Ishikawa (cell line): ENCODE measurements around the gene FXR2.

Source experiments
- CEBPB ChIP-seq: IDR thresholded peaks from 2 replicates; pipeline ENCODE4 v1.6.1; 2012
- CREB1 ChIP-seq: IDR thresholded peaks from 2 replicates; pipeline ENCODE4 v1.6.1; 2012; ENCODE audit warnings: low read depth
- EGR1 ChIP-seq: IDR thresholded peaks from 2 replicates; pipeline ENCODE4 v1.6.1; 2012
- EP300 ChIP-seq: IDR thresholded peaks from 2 replicates; pipeline ENCODE4 v1.6.1; 2012; ENCODE audit warnings: borderline replicate concordance
- FOXM1 ChIP-seq: IDR thresholded peaks from 2 replicates; pipeline ENCODE4 v1.6.1; 2012; ENCODE audit warnings: low read depth, borderline replicate concordance
- MAX ChIP-seq: IDR thresholded peaks from 2 replicates; pipeline ENCODE4 v1.6.1; 2012
- NFIC ChIP-seq: IDR thresholded peaks from 2 replicates; pipeline ENCODE4 v1.6.1; 2012
- RAD21 ChIP-seq: IDR thresholded peaks from 2 replicates; pipeline ENCODE4 v1.6.1; 2012; ENCODE audit warnings: low read depth
- REST ChIP-seq: IDR thresholded peaks from 2 replicates; pipeline ENCODE4 v1.6.1; 2012; ENCODE audit warnings: low read depth, mild to moderate bottlenecking
- TAF1 ChIP-seq: IDR thresholded peaks from 2 replicates; pipeline ENCODE4 v1.6.1; 2012; ENCODE audit warnings: low read depth, mild to moderate bottlenecking
- TCF12 ChIP-seq: IDR thresholded peaks from 2 replicates; pipeline ENCODE4 v1.6.1; 2012; ENCODE audit warnings: low read depth
- TEAD4 ChIP-seq: IDR thresholded peaks from 2 replicates; pipeline ENCODE4 v1.6.1; 2012
- USF1 ChIP-seq: IDR thresholded peaks from 2 replicates; pipeline ENCODE4 v1.6.1; 2012
- YY1 ChIP-seq: IDR thresholded peaks from 2 replicates; pipeline ENCODE4 v1.6.1; 2012; ENCODE audit warnings: low read depth
- ZBTB7A ChIP-seq: IDR thresholded peaks from 2 replicates; pipeline ENCODE4 v1.6.1; 2012; ENCODE audit warnings: low read depth

The FXR2 gene

GRCh38 chr17:7582396-7583252 lies 32.1 kb downstream of the FXR2 start:
- TF ChIP-seq ZBTB7A (no peak), TCF12 (no peak), YY1 (no peak), TEAD4 (no peak), USF1 (no peak), EP300 (no peak), RAD21 (no peak), EGR1 (no peak), TAF1 (no peak), CEBPB (no peak), FOXM1 (no peak)

- TF ChIP-seq MAX (no peak), FOXM1 (no peak), CEBPB (no peak), EGR1 (no peak), USF1 (no peak), REST (no peak), CREB1 (no peak), NFIC (no peak)
Measured at GRCh38 chr17:7580604-7581575, 33.8 kb downstream of the FXR2 start.

GRCh38 chr17:7579834-7580603 lies 34.7 kb downstream of the FXR2 start:
- TF ChIP-seq CREB1 (no peak), TEAD4 (no peak; the same call in 1 of the 2 replicates), FOXM1 (no peak), REST (no peak), RAD21 (no peak), EP300 (no peak)

GRCh38 chr17:7579001-7579833 lies 35.5 kb downstream of the FXR2 start, which contains the start of gene CD68:
Gene CD68, plus strand, starts transcription at chr17:7579638. Its CDS starts 40 bp downstream, at chr17:7579678.
- peak; percentile 3; the same call in 1 of the 2 replicates for TF ChIP-seq TAF1
- no peak for TF ChIP-seq USF1
- TF ChIP-seq TEAD4, result peak; percentile 17; the same call in 1 of the 2 replicates
- no peak for TF ChIP-seq REST
- TF ChIP-seq EGR1, result no peak
- no peak for TF ChIP-seq FOXM1
- TF ChIP-seq YY1, result no peak
- TF ChIP-seq CREB1, result 0 out of 2 replicates have a peak, but pooled peaks have one; percentile 15
- peak; percentile 28; the same call in 1 of the 2 replicates for TF ChIP-seq NFIC
- peak; percentile 69 for TF ChIP-seq CEBPB
- TF ChIP-seq EP300, result no peak
- TF ChIP-seq TCF12, result no peak
- TF ChIP-seq RAD21, result no peak
- no peak for TF ChIP-seq ZBTB7A
- TF ChIP-seq MAX, result peak; percentile 44
